HG02798 (cell line): Measurements from ENCODE around the gene BRINP3.

ENCODE experiments used
- ATAC-seq: cut with Tn5 transposase; IDR thresholded peaks from one replicate; pipeline ENCODE4 v1.9.1; 2021; ENCODE audit warnings: mild to moderate bottlenecking; ENCODE audit not compliant: unreplicated experiment, poor library complexity

Gene BRINP3

DNA sequence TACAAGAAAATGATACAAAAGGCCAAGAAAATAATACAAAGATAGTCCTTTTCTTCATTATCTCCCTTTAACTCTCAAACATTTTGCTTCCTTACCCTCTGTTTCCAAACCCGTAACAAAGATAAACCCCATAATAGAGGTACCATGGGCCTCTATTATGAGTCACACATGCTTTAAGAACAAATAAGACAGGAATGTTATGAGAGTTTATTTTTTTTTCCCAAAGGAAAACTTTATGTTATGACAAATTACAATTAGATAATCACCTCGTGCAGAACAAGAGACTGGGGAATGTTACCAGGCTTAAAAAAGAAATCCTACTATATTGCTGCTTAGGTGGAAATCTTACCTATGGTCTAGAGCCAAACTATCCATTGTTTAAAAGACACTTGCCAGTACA, 272.0 kb downstream of the BRINP3 start:
- ATAC-seq, result no peak

DNA sequence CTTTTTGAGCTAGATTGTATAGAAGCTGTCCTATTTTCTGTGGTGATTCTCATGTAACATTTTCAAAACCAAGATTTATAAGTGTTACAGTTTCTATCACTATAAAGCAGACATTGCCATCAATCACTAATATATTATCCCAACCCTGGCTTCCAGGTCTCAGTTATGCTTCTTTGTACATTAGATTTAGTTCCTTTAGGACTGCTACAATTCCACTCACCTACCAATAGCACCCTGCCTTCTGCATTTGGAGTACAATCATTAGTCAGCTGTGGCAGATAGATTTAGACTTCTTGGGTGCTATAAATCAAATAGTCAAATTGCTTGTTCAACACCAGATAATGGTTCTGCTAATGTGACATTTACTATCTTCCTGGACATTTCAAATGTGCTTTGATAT, 281.6 kb downstream of the BRINP3 start:
- no peak for ATAC-seq

DNA sequence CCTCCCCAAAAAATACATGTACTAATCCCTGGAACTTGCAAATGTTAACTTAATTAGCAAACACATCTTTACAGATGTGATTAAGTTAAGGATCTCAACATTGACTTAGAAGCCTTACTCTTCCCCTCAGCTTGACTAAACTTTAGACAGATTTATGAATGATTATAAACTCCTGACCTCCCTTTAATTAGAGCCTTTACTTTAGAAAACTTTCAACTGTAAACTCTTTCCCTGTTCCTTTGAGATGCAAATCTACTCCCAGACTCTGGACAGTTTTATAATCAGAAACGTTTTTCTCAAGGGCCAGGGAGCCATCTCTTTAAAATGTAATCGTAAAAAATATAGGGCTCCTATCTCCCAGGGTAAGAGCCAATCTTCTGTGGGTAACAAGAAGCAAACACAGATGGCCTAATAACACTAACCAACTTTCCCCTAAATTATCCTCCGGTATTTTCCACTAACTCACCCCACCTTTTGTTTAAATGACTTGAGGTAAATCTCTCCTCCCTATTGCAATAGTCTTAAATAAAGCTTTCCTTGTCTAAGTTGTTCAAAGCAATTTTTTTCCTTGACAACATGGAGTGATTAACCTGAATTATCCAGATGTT, 284.1 kb downstream of the BRINP3 start:
- ATAC-seq, result no peak

DNA sequence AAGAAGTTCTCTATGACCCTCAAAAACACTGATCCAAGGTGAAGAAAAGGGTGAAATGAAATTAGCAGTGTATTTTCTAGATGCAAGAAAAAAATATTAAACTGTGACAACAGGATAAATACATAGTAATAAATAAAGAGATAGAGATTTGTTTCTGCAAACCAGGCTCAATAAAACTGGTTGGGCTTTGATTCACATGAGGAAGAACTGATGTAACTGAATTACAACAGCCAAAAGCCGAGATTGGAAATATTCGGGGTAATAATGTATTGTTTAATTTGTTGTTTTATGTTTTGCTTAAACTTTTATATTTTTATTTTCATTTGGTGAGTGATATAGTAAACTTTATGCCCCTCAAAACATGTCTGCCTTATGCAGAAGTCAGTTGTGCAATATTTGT, 285.0 kb downstream of the BRINP3 start:
- no peak for ATAC-seq

DNA sequence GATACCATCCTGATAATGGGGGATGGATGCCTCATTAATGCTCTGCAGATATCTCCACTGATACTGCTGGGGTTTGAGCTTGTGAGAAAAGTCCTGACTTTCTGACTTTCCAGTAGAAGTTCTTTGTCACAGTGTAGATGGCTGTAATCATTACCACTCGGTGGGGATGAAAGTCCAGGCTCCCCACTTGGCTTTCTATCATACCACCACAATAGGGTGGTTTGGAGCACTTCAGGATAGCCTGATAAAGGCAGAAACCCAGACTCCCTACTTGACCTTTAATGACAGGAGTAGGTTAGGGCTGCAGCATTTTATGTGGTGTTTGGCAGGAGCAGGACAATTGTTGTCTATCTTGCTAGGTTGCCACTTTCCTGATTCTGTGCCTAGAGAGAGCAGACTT, 294.1 kb downstream of the BRINP3 start:
- no peak for ATAC-seq

DNA sequence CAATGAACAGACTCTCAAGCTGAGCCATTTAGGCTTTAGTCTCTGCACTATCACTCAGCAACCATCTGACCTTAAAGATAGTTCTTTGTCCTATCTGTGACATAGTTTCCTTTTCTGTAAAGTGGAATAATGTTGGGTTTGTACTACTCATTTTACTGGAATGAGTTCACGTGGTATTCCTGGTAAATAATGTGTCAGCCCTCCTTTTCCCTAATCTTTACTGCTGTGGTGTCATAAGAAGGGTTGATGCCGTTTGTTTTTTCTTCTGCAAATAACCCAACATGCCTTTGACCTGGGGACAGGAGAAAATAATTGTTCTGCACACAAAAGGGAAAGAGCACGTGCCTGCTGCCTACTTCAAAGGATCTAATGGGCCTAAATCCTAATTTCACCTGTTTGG, 297.8 kb downstream of the BRINP3 start:
- no peak for ATAC-seq

DNA sequence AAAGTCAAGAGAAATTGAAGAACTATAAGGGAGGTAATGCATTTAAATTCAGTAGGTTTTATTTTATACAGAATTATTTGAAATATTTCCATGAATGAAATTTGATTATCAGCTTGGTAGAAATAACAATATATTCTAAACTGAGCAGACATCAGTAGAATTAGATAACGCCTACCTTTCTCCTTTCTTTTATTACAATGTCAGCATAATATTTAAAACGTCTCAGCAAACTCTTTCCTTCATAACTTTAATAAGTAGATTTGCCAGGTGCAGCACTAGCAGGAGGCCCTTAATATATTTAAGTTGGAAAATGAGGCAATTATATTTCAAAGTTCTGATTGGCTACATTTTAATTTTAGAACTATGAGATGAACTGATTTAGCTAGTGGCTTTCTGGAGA, 298.8 kb downstream of the BRINP3 start:
- no peak for ATAC-seq

DNA sequence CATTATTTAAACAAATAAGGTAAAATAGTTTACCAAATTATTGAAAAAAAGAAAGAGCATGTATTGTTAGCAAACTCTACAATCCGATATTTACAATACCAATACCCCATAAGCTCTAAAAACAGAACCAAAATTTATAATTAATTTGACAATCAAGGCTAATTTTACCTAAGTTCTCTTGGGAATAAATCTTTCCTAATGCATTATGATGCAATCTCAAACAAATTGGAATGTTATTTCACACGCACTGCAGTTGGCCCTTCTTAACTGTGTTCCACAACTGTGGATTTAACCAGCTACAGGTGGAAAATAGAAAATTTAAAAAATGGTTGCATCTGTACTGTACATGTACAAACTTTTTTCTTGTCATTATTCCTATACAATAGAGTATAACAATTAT, 300.1 kb downstream of the BRINP3 start:
- no peak for ATAC-seq

DNA sequence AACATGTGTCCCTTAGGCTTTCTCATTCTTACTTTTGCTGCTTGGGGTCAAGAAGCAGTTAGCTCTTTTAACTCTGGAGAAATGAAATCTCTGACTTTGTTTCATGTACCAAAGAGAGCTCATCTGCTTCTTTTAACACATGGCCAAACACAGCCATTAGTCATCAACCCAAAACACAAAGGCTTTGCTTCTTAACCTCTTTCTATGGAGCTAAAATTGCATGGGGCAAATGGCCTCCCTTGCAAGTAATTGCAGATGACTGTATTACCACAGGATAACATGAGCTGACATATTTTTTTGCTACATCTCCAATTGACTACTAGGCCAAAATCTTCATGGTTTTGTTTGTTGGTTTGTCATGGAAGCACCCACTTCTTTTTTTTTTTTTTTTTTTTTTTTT, 300.9 kb downstream of the BRINP3 start:
- ATAC-seq, result no peak

DNA sequence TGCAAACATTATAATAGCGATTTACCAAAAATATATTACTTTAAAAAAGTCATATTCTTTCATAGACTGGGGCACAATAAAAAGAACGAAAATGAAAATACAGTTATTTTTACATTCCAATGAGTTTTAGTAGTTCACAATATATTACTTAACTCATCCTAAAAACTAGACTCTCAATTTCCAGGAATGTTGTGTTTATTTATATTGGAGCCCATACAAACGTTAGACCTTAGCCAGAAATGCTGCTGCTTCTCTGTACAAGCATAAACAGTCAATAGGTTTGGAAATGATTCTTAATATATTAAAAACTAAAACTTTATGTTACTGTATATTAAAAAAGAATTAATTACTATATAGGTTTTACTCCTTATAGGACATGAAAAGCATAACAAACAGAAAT, 302.3 kb downstream of the BRINP3 start:
- no peak for ATAC-seq

DNA sequence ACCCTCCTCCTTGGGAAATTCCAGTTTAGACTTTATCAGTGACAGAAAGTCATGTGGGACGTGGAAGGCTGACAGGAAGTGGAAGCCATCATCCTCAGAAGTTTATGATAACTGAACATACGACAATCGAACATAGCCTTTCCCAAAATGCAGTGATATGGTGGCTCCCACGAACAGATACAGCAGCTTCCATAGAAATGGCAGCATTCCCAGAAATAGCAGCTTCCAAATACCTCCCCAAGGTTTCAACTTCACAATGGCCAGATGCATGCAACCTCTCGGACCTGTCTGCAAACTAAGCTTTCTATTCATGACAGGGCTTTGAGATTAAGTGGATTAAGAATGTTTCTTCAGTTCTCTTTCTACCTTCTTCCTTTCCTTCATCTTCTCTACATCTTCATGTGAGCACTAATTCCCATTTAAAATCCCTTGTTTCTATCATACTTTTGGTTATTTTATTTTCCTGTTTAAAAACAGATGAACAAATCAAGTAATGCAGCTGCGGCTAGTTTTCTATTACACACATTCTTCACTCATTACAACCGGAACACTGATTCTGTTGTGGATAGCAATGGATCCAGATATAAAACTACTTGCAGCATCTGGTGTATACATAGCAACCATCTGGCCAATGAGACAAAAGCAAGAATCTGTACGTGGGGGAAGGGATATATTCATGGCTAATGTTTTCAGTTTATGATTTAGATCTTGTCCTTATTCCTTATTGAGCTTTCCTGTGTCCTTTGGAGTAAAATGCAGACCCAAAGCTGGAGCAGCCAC, 304.8 kb downstream of the BRINP3 start:
- no peak for ATAC-seq

DNA sequence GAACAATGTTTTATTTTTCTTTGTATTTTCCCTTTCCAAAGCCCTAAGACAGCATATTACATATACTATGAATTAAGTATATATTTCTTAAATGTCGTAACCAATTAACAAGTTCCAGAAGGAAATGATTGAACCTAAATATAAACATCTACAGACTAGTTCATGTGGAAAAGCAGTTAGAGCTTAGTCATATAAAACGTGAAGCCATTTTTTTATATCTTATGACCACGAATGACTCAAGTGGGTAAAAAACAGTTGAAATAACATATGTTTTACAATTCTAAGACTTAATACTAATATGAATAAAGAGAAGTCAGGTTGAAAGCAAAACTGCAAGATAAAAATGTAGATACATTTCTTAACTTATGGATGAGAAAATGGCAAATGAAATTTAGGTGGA, 307.3 kb downstream of the BRINP3 start:
- no peak for ATAC-seq

DNA sequence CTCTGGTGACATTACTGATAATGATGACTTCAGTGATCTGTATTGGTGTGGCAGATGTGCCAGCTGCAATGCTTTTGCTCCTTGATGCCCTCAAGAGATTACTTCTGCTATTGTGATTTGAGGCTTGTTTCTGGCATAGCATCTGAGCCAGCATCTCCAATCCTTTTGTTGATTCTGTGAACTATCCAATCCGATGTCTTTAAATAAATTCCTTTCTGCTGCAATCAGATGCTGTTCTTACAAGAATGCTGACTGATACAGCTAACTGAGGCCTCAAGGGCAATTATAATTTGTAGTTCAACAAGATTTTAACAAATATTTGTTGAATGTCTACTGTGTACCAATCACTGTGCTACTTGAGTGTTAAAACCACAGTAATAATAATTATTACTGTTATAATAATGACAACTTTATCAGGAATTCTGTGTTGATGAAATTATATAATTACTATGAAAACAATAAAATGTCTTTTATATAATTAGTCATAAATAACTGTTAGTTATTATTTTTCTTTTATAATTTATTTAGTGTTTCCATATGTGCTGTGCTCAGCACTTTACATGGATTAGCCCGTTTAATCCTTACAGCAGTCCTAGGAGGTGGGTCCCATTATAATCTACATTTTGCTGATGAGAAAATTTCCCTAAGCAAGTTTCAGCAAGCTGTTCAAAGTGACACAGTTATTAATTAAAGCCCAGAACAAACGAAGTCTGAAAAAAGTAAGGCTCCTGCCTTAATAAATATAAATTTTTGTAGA, 308.2 kb downstream of the BRINP3 start:
- ATAC-seq, result no peak

DNA sequence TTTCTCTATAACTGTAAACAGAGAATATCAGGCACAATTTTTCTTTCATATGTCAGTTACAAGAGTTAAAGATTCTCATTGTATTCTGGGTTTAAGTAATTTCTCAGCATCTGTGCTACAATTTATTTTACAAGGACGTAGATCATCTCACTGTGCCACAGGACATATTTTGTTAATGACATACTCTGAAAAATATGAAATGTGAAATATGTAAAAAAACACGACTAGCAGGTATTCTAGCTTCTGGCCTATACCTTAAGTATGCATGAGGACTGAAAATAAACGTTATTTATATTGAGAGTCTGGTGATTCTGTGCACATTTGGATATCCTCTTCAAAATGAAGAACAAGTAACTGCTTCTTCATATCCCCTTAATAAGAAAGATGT, 308.8 kb downstream of the BRINP3 start:
- ATAC-seq, result no peak

DNA sequence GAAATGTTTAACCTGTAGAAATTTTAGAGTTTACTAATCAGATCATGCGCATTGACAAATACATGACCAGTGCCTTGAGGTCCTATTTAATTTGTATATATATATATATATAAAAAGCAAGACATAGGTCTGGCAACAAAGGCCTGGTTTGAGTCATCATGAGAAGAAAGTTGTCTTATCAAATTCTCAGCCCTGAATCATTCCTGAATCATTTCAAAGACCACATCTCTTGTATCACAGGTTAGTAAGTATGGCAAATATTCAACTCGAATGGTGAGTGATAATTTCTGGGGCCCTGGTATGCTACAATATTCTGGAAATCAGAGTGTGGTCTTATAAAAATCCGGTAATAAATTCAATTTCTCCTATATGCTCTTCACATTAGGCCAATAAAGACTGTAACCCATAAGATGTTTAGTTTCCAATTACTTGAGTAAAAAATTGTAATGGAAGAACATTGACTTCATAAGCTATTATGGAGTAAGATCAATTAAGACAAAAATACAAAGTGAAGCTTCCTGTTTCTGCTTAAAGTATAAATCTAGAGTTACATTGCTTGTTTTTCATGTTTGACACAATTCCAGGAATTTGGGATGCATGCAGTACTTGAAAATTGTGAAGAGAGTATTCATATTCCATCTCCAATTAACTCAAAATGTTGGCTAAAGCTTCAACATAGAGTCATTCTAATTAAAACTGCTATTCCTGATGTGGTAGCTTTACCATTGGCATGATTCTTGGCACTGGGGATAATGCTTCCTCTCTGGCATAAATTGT, 309.4 kb downstream of the BRINP3 start:
- no peak for ATAC-seq

DNA sequence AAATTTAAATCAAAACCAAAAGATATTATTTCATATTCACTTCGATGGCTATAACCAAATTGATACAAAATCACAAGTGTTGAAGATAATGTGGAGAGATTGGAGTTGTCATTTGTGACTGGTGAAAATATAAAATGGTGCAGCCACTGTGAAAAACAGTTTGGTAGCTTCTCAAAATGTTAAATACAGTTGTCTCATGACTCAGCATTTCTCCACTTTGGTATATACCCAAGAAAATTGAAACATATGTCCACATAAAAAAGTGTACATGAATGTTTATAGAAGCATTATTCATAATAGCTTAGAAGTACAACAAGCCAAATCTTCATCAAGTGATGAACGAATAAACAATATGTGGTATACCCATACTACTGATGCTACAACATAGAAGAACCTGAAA, 318.5 kb downstream of the BRINP3 start:
- ATAC-seq, result no peak

DNA sequence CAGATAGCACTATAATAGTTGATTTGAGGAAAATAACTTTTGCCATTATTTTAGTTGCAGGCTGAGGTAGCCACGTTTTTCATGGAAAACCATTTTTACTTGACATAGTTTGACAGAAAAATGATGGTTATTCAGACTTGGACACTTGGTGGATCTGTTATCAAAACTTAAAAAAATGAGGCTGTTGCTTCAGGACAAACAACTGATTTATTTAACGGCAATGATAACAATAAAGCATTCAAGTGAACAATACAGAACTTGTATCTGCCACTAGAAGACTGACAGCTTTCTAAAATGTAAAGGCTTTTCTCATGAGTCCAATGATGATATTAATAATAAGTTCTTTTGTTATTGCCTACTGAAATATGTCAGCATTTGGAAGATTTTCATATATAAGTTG, 322.9 kb downstream of the BRINP3 start:
- ATAC-seq, result no peak

DNA sequence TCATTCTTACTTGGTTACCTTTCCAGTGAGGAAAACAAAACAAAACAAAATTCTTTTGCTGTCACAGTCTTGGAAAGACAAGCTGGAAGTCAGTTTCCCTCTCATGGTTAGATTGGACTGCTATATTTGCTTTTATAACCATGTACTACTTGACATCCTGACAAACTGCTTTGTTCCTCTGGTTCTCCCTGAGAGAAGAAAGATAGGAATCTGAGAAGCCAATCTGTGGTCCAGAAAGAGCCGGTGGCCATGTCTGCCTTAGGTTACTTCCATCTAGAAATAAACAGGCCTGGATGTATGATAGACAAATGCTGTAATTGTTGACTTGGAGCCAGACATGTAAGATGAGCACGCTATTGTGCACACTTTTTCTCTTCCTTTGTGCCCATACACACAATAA, 330.0 kb downstream of the BRINP3 start:
- no peak for ATAC-seq

DNA sequence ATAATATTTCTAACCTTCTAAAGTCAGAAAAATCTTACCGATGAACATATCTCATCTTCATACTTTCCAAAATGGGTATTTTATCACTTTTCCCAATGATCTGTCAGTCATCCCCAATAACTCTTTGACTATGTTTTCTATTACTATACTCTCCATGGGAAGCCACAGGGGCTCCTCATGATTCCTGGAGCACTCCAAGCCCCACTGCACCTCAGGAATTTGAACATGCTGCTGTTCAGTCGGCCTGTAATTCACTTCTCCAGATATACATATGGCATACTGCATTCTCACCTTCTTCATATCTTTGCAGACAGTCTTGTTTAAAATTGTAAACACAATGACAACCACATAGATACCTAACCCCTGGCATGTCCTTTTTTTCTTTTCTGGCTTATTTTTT, 333.0 kb downstream of the BRINP3 start:
- ATAC-seq, result no peak

DNA sequence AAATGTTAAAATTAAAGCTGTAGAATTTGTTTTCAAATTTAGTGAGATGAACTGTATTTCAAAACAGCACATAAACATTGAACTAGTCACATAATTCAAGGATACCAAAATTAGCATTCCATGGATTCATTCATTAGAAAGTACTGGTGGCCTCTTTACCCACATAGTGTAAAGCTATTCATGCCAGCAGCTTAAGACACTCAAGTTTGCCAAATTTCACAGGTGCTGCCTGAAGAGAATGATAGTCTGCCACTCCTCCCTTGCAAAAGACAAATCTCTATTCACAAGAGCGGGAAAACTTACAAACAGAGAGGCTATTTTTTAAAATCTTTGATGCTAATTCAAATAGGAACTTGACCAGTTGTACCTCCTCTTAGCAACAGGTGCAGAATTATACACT, 337.0 kb downstream of the BRINP3 start:
- no peak for ATAC-seq

DNA sequence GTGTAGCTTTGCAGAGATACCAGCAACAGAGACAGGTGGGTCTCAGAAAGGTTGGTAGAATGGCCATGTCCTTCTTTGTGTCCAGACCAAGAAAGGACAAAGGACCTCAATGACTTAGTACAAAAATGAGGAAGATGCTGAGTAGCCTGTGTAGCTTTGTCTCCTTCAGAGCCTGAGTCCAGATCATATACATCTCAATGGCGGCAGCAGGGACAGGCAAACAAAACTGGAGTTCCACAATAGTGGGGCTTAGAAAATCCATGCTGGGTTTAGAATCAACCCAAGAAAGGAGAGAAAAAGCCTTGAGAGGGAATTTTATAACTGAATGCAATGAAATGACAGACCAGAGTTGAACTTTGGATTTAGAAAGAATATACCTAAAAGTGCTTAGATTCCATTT, 339.0 kb downstream of the BRINP3 start:
- ATAC-seq, result no peak
